ENCODE data around the gene FLYWCH1.

The FLYWCH1 gene

GRCh38 chr16:2911638-2912329, at the start of gene FLYWCH1:
FLYWCH1 (plus strand) TSS chr16:2911931; CDS start chr16:2929686, 17,755 bp downstream.
- peak; percentile 98 for DNase-seq

GRCh38 chr16:2865651-2866050, 46.1 kb upstream of the FLYWCH1 start:
- DNase-seq: no peak

- no peak for DNase-seq
Observed at GRCh38 chr16:2866431-2866830, 45.3 kb upstream of the FLYWCH1 start.

- no peak for DNase-seq
Observed at GRCh38 chr16:2867661-2867986, 44.1 kb upstream of the FLYWCH1 start.

GRCh38 chr16:2867987-2868789, 43.5 kb upstream of the FLYWCH1 start:
- DNase-seq: peak; percentile 96

- DNase-seq: no peak
Observed at GRCh38 chr16:2871926-2872325, 39.8 kb upstream of the FLYWCH1 start.

GRCh38 chr16:2874032-2874911, 37.5 kb upstream of the FLYWCH1 start:
- DNase-seq: no peak

- peak; percentile 81 for DNase-seq
Observed at GRCh38 chr16:2874912-2875362, 36.8 kb upstream of the FLYWCH1 start.

- DNase-seq: no peak
Observed at GRCh38 chr16:2879854-2880508, 31.8 kb upstream of the FLYWCH1 start.

- peak; percentile 31 for DNase-seq
Observed at GRCh38 chr16:2881783-2882649, 29.7 kb upstream of the FLYWCH1 start.

- DNase-seq: peak; percentile 100
Observed at GRCh38 chr16:2882650-2883457, 28.9 kb upstream of the FLYWCH1 start, which contains the start of gene FLYWCH2. FLYWCH2 (plus strand) TSS chr16:2883215; CDS start chr16:2896450, 13,235 bp downstream.

GRCh38 chr16:2883458-2883908, 28.2 kb upstream of the FLYWCH1 start:
- DNase-seq: no peak

- no peak for DNase-seq
Observed at GRCh38 chr16:2884041-2884451, 27.7 kb upstream of the FLYWCH1 start.

- no peak for DNase-seq
Observed at GRCh38 chr16:2894231-2894630, 17.5 kb upstream of the FLYWCH1 start.

- DNase-seq: no peak
Observed at GRCh38 chr16:2895813-2896212, 15.9 kb upstream of the FLYWCH1 start.

GRCh38 chr16:2896480-2897010, 15.2 kb upstream of the FLYWCH1 start:
- DNase-seq: no peak

GRCh38 chr16:2897110-2897509, 14.6 kb upstream of the FLYWCH1 start:
- DNase-seq: no peak

GRCh38 chr16:2898831-2899563, 12.7 kb upstream of the FLYWCH1 start:
- no peak for DNase-seq

GRCh38 chr16:2899564-2900072, 12.1 kb upstream of the FLYWCH1 start:
- no peak for DNase-seq
